DOHH2 (cell line): Measurements from ENCODE around the gene IFTAP.

Source experiments
- H3F3A ChIP-seq: fragments of 200-600 bp; sonication (generic), shearing (Covaris generic); 2 replicates; pipeline ENCODE4 v1.6.0; 2016; ENCODE audit warnings: antibody characterized with exemption, mild to moderate bottlenecking; ENCODE audit not compliant: control insufficient read depth, insufficient read depth
- H3K27ac ChIP-seq: fragments of 200-600 bp; sonication (generic); 2 replicates; pipeline ENCODE4 v1.5.1; 2014; ENCODE audit warnings: low read depth, mild to moderate bottlenecking, low read length, moderate library complexity
- H3K27me3 ChIP-seq: fragments of 200-600 bp; sonication (generic); 2 replicates; pipeline ENCODE4 v1.6.1; 2014; ENCODE audit warnings: mild to moderate bottlenecking, low read length, mixed read lengths; ENCODE audit not compliant: control insufficient read depth
- H3K36me3 ChIP-seq: fragments of 200-600 bp; sonication (generic); 2 replicates; pipeline ENCODE4 v1.6.1; 2014; ENCODE audit warnings: mild to moderate bottlenecking, low read length, moderate library complexity, mixed read lengths; ENCODE audit not compliant: control insufficient read depth
- H3K4me1 ChIP-seq: fragments of 200-600 bp; sonication (generic); 2 replicates; pipeline ENCODE4 v1.6.1; 2014; ENCODE audit warnings: mild to moderate bottlenecking, low read length, mixed read lengths; ENCODE audit not compliant: control insufficient read depth
- H3K4me2 ChIP-seq: fragments of 200-600 bp; sonication (generic); 2 replicates; pipeline ENCODE4 v1.6.0; 2014; ENCODE audit warnings: mild to moderate bottlenecking, low read length, moderate library complexity
- H3K4me3 ChIP-seq: fragments of 200-600 bp; sonication (generic); 2 replicates; pipeline ENCODE4 v1.5.1; 2014; ENCODE audit warnings: mild to moderate bottlenecking, low read length, mixed read lengths
- H3K79me2 ChIP-seq: fragments of 200-600 bp; sonication (generic); 2 replicates; pipeline ENCODE4 v1.6.1; 2014; ENCODE audit warnings: mild to moderate bottlenecking, low read length, mixed read lengths; ENCODE audit not compliant: control insufficient read depth
- H3K9me2 ChIP-seq: fragments of 200-600 bp; sonication (generic); replicated peaks from 2 replicates; pipeline ENCODE4 v1.6.1; 2014; ENCODE audit warnings: mild to moderate bottlenecking, low read length, mixed read lengths; ENCODE audit not compliant: control insufficient read depth
- H3K9me3 ChIP-seq: fragments of 200-600 bp; sonication (generic); 2 replicates; pipeline ENCODE4 v1.6.1; 2014; ENCODE audit warnings: antibody characterized with exemption, low read length, mixed read lengths; ENCODE audit not compliant: control insufficient read depth, insufficient read depth
- H4K20me1 ChIP-seq: fragments of 200-600 bp; sonication (generic); 2 replicates; pipeline ENCODE4 v1.6.0; 2014; ENCODE audit warnings: low read depth, mild to moderate bottlenecking, antibody characterized with exemption, low read length, moderate library complexity; ENCODE audit not compliant: control insufficient read depth, insufficient read depth
- CTCF ChIP-seq: fragments of 200-600 bp; sonication (generic); IDR thresholded peaks from one replicate; pipeline ENCODE4 v1.5.1; 2014; ENCODE audit warnings: antibody characterized with exemption, mild to moderate bottlenecking, low read depth, low read length; ENCODE audit not compliant: poor library complexity, severe bottlenecking
- EZH2phosphoT487 ChIP-seq: fragments of 200-600 bp; sonication (generic); IDR thresholded peaks from 2 replicates; pipeline ENCODE4 v1.6.1; 2017; ENCODE audit warnings: borderline replicate concordance, mild to moderate bottlenecking, antibody characterized with exemption, low read length, moderate library complexity, mixed read lengths

Gene IFTAP

GRCh38 chr11:36623494-36623893 is 29.2 kb downstream of the IFTAP start:
- Histone ChIP-seq H3F3A (no peaks in the 10 kb centered on the region), H3K36me3 (no peaks in the 10 kb centered on the region), H3K27me3 (peaks cover 9% of the 10 kb centered on the region), H3K4me2 (no peak overlapping the region), H3K9me2 (no peaks in the 10 kb centered on the region), H3K27ac (no peak overlapping the region), H3K4me1 (no peaks in the 10 kb centered on the region), H3K4me3 (no peak overlapping the region), H4K20me1 (no peaks in the 10 kb centered on the region), H3K9me3 (no peaks in the 10 kb centered on the region), H3K79me2 (no peaks in the 10 kb centered on the region)
- TF ChIP-seq EZH2phosphoT487 (no peak), CTCF (no peak)

GRCh38 chr11:36627006-36627405 is 32.7 kb downstream of the IFTAP start:
- Histone ChIP-seq H3K79me2 (no peaks in the 10 kb centered on the region), H3K4me3 (no peak overlapping the region), H3K4me1 (no peaks in the 10 kb centered on the region), H3K27me3 (no peaks in the 10 kb centered on the region), H4K20me1 (no peaks in the 10 kb centered on the region), H3K9me2 (no peaks in the 10 kb centered on the region), H3K36me3 (no peaks in the 10 kb centered on the region), H3K27ac (no peak overlapping the region), H3K4me2 (no peak overlapping the region), H3K9me3 (no peaks in the 10 kb centered on the region), H3F3A (no peaks in the 10 kb centered on the region)
- no peak for TF ChIP-seq CTCF
- no peak for TF ChIP-seq EZH2phosphoT487

- Histone ChIP-seq H3K4me1 (no peaks in the 10 kb centered on the region), H3K36me3 (no peaks in the 10 kb centered on the region), H4K20me1 (no peaks in the 10 kb centered on the region), H3K9me2 (no peaks in the 10 kb centered on the region), H3K9me3 (no peaks in the 10 kb centered on the region), H3K79me2 (no peaks in the 10 kb centered on the region), H3F3A (no peaks in the 10 kb centered on the region), H3K4me2 (no peak overlapping the region), H3K27ac (no peak overlapping the region), H3K4me3 (no peak overlapping the region), H3K27me3 (no peaks in the 10 kb centered on the region)
- TF ChIP-seq CTCF (no peak), EZH2phosphoT487 (no peak)
Observed at GRCh38 chr11:36627471-36627870, 33.2 kb downstream of the IFTAP start.

- Histone ChIP-seq H3K36me3 (no peaks in the 10 kb centered on the region), H3K79me2 (no peaks in the 10 kb centered on the region), H3K4me1 (no peaks in the 10 kb centered on the region), H3F3A (no peaks in the 10 kb centered on the region), H3K9me2 (no peaks in the 10 kb centered on the region), H3K9me3 (no peaks in the 10 kb centered on the region), H3K4me2 (no peak overlapping the region), H4K20me1 (no peaks in the 10 kb centered on the region), H3K4me3 (no peak overlapping the region), H3K27ac (no peak overlapping the region), H3K27me3 (no peaks in the 10 kb centered on the region)
- TF ChIP-seq CTCF: no peak
Observed at GRCh38 chr11:36628141-36628540, 33.8 kb downstream of the IFTAP start.
